ENCODE results near the gene OR51G2.

DNA sequence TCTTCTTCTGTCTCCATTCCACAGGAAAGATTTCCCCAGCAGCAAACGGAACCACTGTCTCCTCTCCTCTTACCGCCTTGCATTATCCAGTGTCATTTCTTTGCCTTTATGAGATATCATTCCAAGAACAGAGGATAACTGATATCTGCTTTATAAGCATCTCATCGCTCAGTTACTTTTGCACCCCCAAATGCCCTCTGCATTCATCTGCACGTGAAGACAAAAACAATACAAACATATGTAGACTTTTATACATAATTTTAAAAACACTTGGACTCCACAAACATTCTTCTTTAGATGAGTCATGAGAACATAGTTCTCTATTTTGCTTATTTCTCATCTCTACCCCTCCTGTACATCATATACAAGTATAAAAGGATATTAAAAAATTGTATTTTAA lies 38.0 kb downstream of the OR51G2 start:
- TF ChIP-seq POLR2A (IDR thresholded peaks at IDR 0.05; ENCODE audit: extremely low read depth, insufficient read length) (no peak), CTCF (IDR thresholded peaks at IDR 0.05; ENCODE audit: low read depth, low read length) (no peak), MAX (IDR thresholded peaks at IDR 0.05; ENCODE audit: low read depth, low read length) (no peak), MYC (IDR thresholded peaks at IDR 0.05; ENCODE audit: low read depth, low read length) (no peak)
